Astrocyte (in vitro differentiated cells and primary cell): Measurements from ENCODE around the gene CCNYL1.

ENCODE experiments used
- EZH2 ChIP-seq: IDR thresholded peaks from 2 replicates; pipeline ENCODE4 v1.6.1; 2012; ENCODE audit warnings: mild to moderate bottlenecking, low read length, inconsistent platforms; ENCODE audit not compliant: insufficient read depth
- TF ChIP-seq, protein P1 (sequence below): IDR thresholded peaks from 2 replicates; pipeline ENCODE4 v1.5.1; 2011; ENCODE audit warnings: low read depth, mild to moderate bottlenecking, inconsistent platforms, low read length, moderate library complexity; ENCODE audit not compliant: insufficient read depth

DNA sequence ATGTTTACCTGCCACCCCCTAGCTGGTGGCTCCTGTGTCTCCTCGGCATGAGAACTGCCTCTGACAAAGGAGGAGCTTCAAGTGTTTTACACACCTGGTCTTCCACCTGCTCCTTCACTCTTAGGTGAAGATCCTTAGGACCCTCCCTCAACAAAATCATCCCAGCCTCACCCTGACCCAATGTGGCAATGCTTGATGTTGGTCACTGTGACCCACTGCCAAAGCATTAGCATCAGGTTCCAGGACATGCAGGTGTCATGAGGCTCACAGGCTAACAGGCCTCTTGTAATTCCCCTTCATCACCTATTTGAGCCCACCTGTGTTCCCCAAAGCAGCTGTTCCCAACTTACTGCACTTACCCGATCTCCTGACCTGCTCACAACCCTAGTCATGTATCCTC is 48.5 kb downstream of the CCNYL1 start:
- TF ChIP-seq, protein P1, sequence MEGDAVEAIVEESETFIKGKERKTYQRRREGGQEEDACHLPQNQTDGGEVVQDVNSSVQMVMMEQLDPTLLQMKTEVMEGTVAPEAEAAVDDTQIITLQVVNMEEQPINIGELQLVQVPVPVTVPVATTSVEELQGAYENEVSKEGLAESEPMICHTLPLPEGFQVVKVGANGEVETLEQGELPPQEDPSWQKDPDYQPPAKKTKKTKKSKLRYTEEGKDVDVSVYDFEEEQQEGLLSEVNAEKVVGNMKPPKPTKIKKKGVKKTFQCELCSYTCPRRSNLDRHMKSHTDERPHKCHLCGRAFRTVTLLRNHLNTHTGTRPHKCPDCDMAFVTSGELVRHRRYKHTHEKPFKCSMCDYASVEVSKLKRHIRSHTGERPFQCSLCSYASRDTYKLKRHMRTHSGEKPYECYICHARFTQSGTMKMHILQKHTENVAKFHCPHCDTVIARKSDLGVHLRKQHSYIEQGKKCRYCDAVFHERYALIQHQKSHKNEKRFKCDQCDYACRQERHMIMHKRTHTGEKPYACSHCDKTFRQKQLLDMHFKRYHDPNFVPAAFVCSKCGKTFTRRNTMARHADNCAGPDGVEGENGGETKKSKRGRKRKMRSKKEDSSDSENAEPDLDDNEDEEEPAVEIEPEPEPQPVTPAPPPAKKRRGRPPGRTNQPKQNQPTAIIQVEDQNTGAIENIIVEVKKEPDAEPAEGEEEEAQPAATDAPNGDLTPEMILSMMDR: no peak
- no peak for TF ChIP-seq EZH2
